Endothelial cell of umbilical vein (primary cell): ENCODE measurements around the gene GAS7. TPM values are rescaled to one million over a fixed set of nuclear protein-coding genes. Genes with fewer than 3 reads are reported as not detected.

Experiments
- BruUV-seq: library from RNA; stranded (reverse); fragments of 400-500 nt; replicated peaks from 2 replicates; lab custom pipeline; 2021; lab: Mats Ljungman, UMichigan
- CTCF ChIA-PET: fragments of 300-600, 350-600 bp; sonication (Branson Sonifier 250); formaldehyde crosslinking; loops from one replicate; lab custom pipeline; 2021; ENCODE audit warnings: antibody characterized with exemption, inconsistent platforms; lab: Charles Lee
- POLR2A ChIA-PET: fragments of 300-600, 350-600 bp; sonication (Branson Sonifier 250); formaldehyde crosslinking; loops from one replicate; lab custom pipeline; 2021; ENCODE audit warnings: antibody characterized with exemption, inconsistent platforms; lab: Charles Lee
- DNase-seq: peaks from one replicate; pipeline ENCODE4 v3.0.0-alpha.2; 2011; ENCODE audit warnings: low read depth, low spot score
- FAIRE-seq: peaks from 2 replicates; lab custom pipeline; 2011; peaks lifted over from hg19 to GRCh38; lab: Jason Lieb, UNC
- H2AFZ ChIP-seq: 2 replicates; pipeline ENCODE4 v1.6.0; 2012; ENCODE audit warnings: low read depth, low read length, control low read depth, inconsistent platforms
- H3K27ac ChIP-seq: 2 replicates; pipeline ENCODE4 v1.5.1; 2011; ENCODE audit warnings: low read depth, mild to moderate bottlenecking, control low read depth, low read length, moderate library complexity; ENCODE audit not compliant: insufficient read depth
- H3K27me3 ChIP-seq, 2 experiments: 2 replicates each; pipeline versions ENCODE4 v1.6.0 to v1.6.1; 2011; ENCODE audit warnings: low read length in 2 of 2, mixed read lengths in 1 of 2; ENCODE audit not compliant: control insufficient read depth in 2 of 2, insufficient read depth in 2 of 2
- H3K36me3 ChIP-seq, 2 experiments: 2 replicates in 1 of 2; 3 replicates in 1 of 2; pipeline ENCODE4 v1.5.1; 2011; ENCODE audit warnings: low read length in 2 of 2, mild to moderate bottlenecking in 1 of 2, moderate library complexity in 1 of 2; ENCODE audit not compliant: control insufficient read depth in 2 of 2, insufficient read depth in 2 of 2; ENCODE audit errors: extremely low read depth in 1 of 2
- H3K4me1 ChIP-seq: 3 replicates; pipeline ENCODE4 v1.5.1; 2011; ENCODE audit warnings: mild to moderate bottlenecking, low read length; ENCODE audit not compliant: control insufficient read depth, insufficient read depth; ENCODE audit errors: extremely low read depth
- H3K4me2 ChIP-seq: 2 replicates; pipeline ENCODE4 v1.6.1; 2011; ENCODE audit warnings: low read length, control low read depth, mixed read lengths; ENCODE audit not compliant: insufficient read depth
- H3K4me3 ChIP-seq, 3 experiments: fragments of 200-600 bp in 1 of 3; sonication (generic), shearing (Covaris generic) in 1 of 3; replicated peaks in 1 of 3; 2 replicates each; pipeline ENCODE4 v1.5.1; 2011 to 2016; ENCODE audit warnings: control low read depth in 3 of 3, low read length in 3 of 3, mild to moderate bottlenecking in 2 of 3, inconsistent platforms in 1 of 3, low read depth in 1 of 3, moderate library complexity in 1 of 3; ENCODE audit not compliant: insufficient read depth in 1 of 3
- H3K79me2 ChIP-seq: 2 replicates; pipeline ENCODE4 v1.6.0; 2012; ENCODE audit warnings: low read length, inconsistent platforms; ENCODE audit not compliant: control insufficient read depth, insufficient read depth
- H3K9ac ChIP-seq: replicated peaks from 2 replicates; pipeline ENCODE3; 2011; ENCODE audit warnings: low read length, control low read depth; ENCODE audit not compliant: insufficient read depth; ENCODE audit errors: extremely low read depth
- H3K9me1 ChIP-seq: replicated peaks from 3 replicates; pipeline ENCODE4 v1.6.0; 2011; ENCODE audit warnings: mild to moderate bottlenecking, low read length; ENCODE audit not compliant: control insufficient read depth, insufficient read depth; ENCODE audit errors: extremely low read depth
- H3K9me3 ChIP-seq: replicated peaks from 2 replicates; pipeline ENCODE4 v1.5.1; 2012; ENCODE audit warnings: low read length, inconsistent platforms; ENCODE audit not compliant: control insufficient read depth, insufficient read depth
- H4K20me1 ChIP-seq: replicated peaks from 2 replicates; pipeline ENCODE3; 2011; ENCODE audit warnings: mild to moderate bottlenecking, low read length; ENCODE audit not compliant: control insufficient read depth, insufficient read depth; ENCODE audit errors: extremely low read depth
- EZH2 ChIP-seq: IDR thresholded peaks from 2 replicates; pipeline ENCODE4 v1.6.1; 2012; ENCODE audit warnings: borderline replicate concordance, low read depth, mild to moderate bottlenecking, moderate library complexity, low read length, inconsistent platforms; ENCODE audit not compliant: severe bottlenecking
- FOS ChIP-seq: IDR thresholded peaks from 2 replicates; pipeline ENCODE4 v1.6.1; 2011; ENCODE audit warnings: mild to moderate bottlenecking, low read length, moderate library complexity, borderline replicate concordance; ENCODE audit not compliant: insufficient read depth
- GATA2 ChIP-seq: IDR thresholded peaks from 2 replicates; pipeline ENCODE4 v1.7.0; 2011; ENCODE audit warnings: low read depth, mild to moderate bottlenecking, moderate library complexity, mixed read lengths, low read length; ENCODE audit not compliant: insufficient read length, insufficient read depth
- JUN ChIP-seq: IDR thresholded peaks from 2 replicates; pipeline ENCODE4 v1.6.1; 2011; ENCODE audit warnings: borderline replicate concordance, low read depth; ENCODE audit not compliant: insufficient read length, insufficient read depth
- MAX ChIP-seq: IDR thresholded peaks from 2 replicates; pipeline ENCODE4 v1.6.1; 2011; ENCODE audit not compliant: insufficient read depth, insufficient read length
- MYC ChIP-seq: IDR thresholded peaks from one replicate; pipeline ENCODE4 v1.6.1; 2011; ENCODE audit warnings: mild to moderate bottlenecking, low read depth, low read length
- POLR2A ChIP-seq: IDR thresholded peaks from 2 replicates; pipeline ENCODE4 v1.6.1; 2012; ENCODE audit warnings: low read depth, mild to moderate bottlenecking, control low read depth, low read length
- POLR2AphosphoS5 ChIP-seq: IDR thresholded peaks from 2 replicates; pipeline ENCODE4 v1.6.1; 2012; ENCODE audit warnings: low read depth, mild to moderate bottlenecking, control low read depth, low read length, moderate library complexity; ENCODE audit not compliant: insufficient read depth
- dilution Hi-C: fragments of 300-500 bp; cut with MboI; formaldehyde crosslinking; loops from one replicate; pipeline ENCODE4 v1.15.0; 2019; ENCODE audit warnings: low sequenced_read_pairs; ENCODE audit not compliant: extremely low pct_ligation_motif_present
- intact Hi-C: fragments of 100-400 bp; cut with micrococcal nuclease; formaldehyde crosslinking; loops from one replicate; pipeline ENCODE4 v1.10.0; 2022
- polyA plus RNA-seq, 4 experiments: library from polyadenylated mRNA; depleted of rRNA in 3 of 4; stranded (reverse) in 3 of 4; unstranded in 1 of 4; fragments of >200 nt; gene quantifications; 2 replicates each; pipeline versions ENCODE4 v1.2.1 to v1.2.3, GENCODE V29; 2011 to 2012; ENCODE audit warnings: missing spikeins in 1 of 4
- total RNA-seq: library from RNA; stranded (reverse); gene quantifications from 2 replicates; pipeline ENCODE4 v1.2.3, GENCODE V29; 2021

Gene GAS7
- total and polyA plus RNA-seq, 2 donors (not counting 3 experiments of a cell fraction or from before 2014, with no cell fraction given) = not detected

DNA sequence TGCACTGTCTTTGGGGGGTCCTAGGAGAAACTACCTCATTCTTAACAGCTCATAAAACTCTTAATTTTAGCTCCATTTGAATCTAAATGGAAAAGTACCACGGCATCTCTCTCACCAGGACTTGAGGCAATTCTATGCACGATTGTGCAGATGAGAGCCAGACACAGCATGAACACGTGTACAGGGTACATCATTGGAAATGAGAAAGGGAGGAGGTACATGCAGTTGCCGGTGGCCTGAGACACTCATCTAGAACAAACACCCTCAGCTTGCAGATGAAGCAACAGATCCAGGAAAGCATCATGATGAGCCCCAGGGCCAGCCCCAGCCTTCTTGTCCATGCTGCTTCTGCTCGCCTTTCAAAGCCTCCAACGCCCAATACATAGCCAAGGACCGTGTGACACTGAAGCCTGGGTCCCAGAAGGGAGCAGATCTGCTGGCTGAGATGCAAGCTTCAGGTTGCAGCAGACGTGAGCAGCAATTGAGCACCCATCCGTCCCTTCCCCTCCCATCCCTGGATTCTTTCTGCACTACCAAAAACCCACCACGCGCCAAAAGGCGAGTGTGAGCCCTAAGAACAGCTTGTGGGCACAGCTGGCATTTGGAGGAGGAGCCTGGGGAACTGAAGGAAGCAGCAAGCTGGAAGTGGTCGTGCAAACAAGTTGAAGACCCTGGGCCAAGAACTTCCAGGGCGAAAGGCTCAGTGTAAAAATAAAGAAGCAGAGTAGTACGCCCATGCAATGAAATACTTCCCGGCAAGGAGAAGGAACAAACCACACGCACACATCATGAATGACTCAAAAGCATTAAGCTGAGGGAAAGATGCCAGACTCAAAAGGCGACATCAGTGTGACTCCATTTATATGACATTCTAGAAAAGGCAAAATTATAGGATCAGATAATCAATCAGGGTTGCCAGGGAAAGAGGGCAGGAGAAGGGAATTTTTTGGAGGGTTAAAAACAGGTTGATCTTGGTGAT, 286.0 kb downstream of the GAS7 start:
- dilution Hi-C loops (no loop called here), intact Hi-C loops (no loop called here)
- Histone ChIP-seq H3K9me3 (peaks cover 5% of the 10 kb centered on the region), H3K36me3 (no peaks in the 10 kb centered on the region), H3K4me1 (no peaks in the 10 kb centered on the region), H3K4me3 (no peak overlapping the region), H4K20me1 (no peaks in the 10 kb centered on the region), H2AFZ (no peak overlapping the region), H3K27ac (no peak overlapping the region), H3K9ac (no peak overlapping the region), H3K4me2 (no peak overlapping the region), H3K79me2 (no peaks in the 10 kb centered on the region), H3K9me1 (no peaks in the 10 kb centered on the region), H3K27me3 (no peaks in the 10 kb centered on the region)
- DNase-seq (no peak), FAIRE-seq (no peak)
- ChIA-PET CTCF (interaction anchor here (0.6 kb wide), 1 partner anchor 12 kb away, joined by 3 read pairs; no protein-coding TSS in a partner anchor), POLR2A (no interaction called here)
- no TSS peak for BruUV-seq
- no peak for TF ChIP-seq JUN
- TF ChIP-seq FOS = no peak
- no peak for TF ChIP-seq EZH2
- TF ChIP-seq POLR2A = no peak
- TF ChIP-seq POLR2AphosphoS5 = no peak

DNA sequence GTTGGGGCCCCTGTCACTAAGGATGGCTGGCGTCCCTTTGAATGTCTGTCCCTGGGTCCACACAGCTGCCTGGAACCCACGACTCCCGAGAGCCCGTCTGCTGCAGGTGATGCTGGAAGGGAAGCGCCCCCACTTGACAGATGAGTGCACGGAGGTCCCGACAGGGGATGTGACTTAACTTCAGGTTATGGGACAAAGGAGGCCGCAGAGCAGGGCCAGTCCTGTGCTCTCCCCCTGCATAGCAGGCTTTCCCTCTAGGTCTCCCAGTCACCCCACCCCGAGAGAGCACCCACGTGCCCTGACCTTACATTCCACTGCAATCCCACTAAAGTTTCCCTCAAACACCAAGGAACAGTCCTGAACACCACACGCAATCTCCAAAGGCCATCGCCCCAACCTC, 287.3 kb downstream of the GAS7 start:
- DNase-seq = no peak
- BruUV-seq = no TSS peak
- no peaks in the 10 kb centered on the region for H3K79me2 ChIP-seq
- dilution Hi-C loops = no loop called here
- CTCF ChIA-PET = no interaction called here
- peaks cover 5% of the 10 kb centered on the region for H3K9me3 ChIP-seq
- no peak overlapping the region for H3K4me3 ChIP-seq
- intact Hi-C loops = no loop called here
- POLR2A ChIA-PET = no interaction called here
- H3K36me3 ChIP-seq = no peaks in the 10 kb centered on the region
- no peak for FAIRE-seq
- H3K4me1 ChIP-seq = no peaks in the 10 kb centered on the region
- no peak overlapping the region for H3K4me2 ChIP-seq
- no peaks in the 10 kb centered on the region for H4K20me1 ChIP-seq
- H2AFZ ChIP-seq = no peak overlapping the region
- H3K9me1 ChIP-seq = no peaks in the 10 kb centered on the region
- no peaks in the 10 kb centered on the region for H3K27me3 ChIP-seq
- H3K27ac ChIP-seq = no peak overlapping the region
- no peak overlapping the region for H3K9ac ChIP-seq
- TF ChIP-seq MYC = no peak
- TF ChIP-seq EZH2 = no peak
- TF ChIP-seq GATA2 = no peak
- TF ChIP-seq MAX = no peak
- TF ChIP-seq POLR2AphosphoS5 = no peak
- TF ChIP-seq JUN = no peak
- TF ChIP-seq FOS = no peak
- no peak for TF ChIP-seq POLR2A
